ENCODE measurements around the gene NPAS3. TPM values are rescaled to one million over a fixed set of nuclear protein-coding genes. Genes with fewer than 3 reads are reported as not detected.

The NPAS3 gene
- total and polyA plus RNA-seq, 5 donors from 2014 or later = not detected

DNA sequence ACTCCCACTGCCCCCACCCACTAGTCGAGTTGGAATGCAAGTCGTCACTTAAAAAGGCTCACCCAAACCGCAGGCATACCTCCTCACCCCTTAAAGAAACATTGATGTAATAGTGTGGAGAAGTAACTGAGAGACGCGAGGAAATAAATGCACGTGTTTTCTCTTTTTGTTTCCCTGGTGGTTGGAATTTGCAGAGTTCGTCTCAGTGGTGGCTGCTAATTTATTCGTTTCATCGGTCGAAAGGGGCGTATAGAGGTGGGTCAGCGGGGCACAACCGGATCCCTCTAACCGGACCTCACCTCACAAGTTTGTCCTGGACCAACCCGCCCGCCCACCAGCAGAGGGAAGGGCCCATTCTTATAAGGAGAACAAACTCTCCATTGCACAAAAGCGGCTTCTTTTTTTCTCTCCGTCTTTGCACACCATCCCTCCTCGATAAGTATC is 5.0 kb upstream of the NPAS3 start:
- no peak overlapping the region for H3K27ac Mint-ChIP-seq
- H3K27me3 ChIP-seq (ENCODE audit: control insufficient read depth, insufficient read depth, low read length) = peaks cover 25% of the 10 kb centered on the region

DNA sequence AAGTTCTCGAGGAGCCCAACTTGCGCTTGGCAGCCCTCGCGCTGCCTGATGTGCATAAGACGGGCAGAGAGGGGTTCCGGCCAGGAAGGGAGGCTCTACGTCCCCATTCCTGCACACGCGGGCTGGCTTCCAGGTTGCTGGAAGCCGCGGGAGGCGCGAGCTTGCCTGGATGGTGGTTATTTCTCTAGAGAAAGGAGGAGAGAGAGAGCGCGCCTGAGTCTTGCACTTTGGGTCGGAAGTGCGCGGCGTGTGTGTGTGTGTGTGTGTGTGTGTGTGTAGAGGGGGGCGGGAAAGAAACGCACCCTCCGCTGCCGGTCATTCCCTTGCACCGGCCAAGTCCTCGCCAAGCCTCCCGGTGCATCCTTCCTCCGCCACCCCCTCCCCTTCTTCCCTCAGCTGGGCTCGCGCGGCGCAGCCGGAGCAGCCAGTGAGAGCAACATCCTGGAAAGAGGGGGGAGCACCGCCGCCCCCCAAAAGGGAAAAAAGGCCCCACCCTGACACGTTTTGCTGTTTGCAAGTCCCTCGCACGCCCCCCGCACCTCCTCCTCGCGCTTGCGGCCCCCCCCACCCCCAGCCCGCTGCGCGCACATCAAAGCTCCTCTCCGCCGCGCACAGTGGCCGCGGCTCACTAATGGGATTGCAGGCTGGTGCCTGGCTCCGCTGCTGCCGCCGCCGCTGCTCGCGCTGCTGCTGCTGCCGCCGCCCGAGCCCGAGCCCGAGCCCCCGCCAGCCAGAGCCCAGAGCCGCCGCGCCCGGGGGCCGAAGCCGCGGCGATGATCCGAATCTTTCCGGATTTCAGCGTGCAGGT is 4.4 kb upstream of the NPAS3 start:
- H3K27ac Mint-ChIP-seq = no peak overlapping the region
- Histone ChIP-seq H3K36me3 (ENCODE audit: control insufficient read depth, insufficient read depth, low read length) (no peaks in the 10 kb centered on the region), H3K4me1 (ENCODE audit: control insufficient read depth, insufficient read depth, low read length, poor library complexity, severe bottlenecking) (peaks cover 3% of the 10 kb centered on the region), H3K4me3 (ENCODE audit: low read depth, low read length) (no peak overlapping the region), H3K27me3 (ENCODE audit: control insufficient read depth, insufficient read depth, low read length) (peaks cover 25% of the 10 kb centered on the region), H3K9me3 (ENCODE audit: control insufficient read depth in 2 of 2, low read length in 2 of 2) (peaks cover 0 to 4% of the 10 kb centered on the region in 2 experiments), H3K27ac (ENCODE audit: insufficient read depth, low read length, poor library complexity, severe bottlenecking) (no peak overlapping the region)
- DNase-seq (no peak), ATAC-seq (ENCODE audit: low read depth in 2 of 2) (no peak)
- H3K9me3 Mint-ChIP-seq = peaks cover 0 to 15% (median 0%) of the 10 kb centered on the region in 7 donors
- H3K27me3 Mint-ChIP-seq = peaks cover 71% of the 10 kb centered on the region
- H3K4me3 Mint-ChIP-seq = peak overlapping the region in 2 of 4 donors; percentile 19 to 54
- H3K36me3 Mint-ChIP-seq = no peaks in the 10 kb centered on the region
- peaks cover 0 to 11% (median 0%) of the 10 kb centered on the region in 4 donors for H3K4me1 Mint-ChIP-seq

More for the DNA sequence above, 5.0 kb upstream of the NPAS3 start:
- peaks cover 0 to 11% (median 0%) of the 10 kb centered on the region in 4 donors for H3K4me1 Mint-ChIP-seq
- H3K36me3 Mint-ChIP-seq = no peaks in the 10 kb centered on the region
- no peak for DNase-seq
- H3K4me3 Mint-ChIP-seq = peak overlapping the region in 3 of 4 donors; percentile 19 to 54 (median 39)
- Histone ChIP-seq H3K4me3 (ENCODE audit: low read depth, low read length) (no peak overlapping the region), H3K27ac (ENCODE audit: insufficient read depth, low read length, poor library complexity, severe bottlenecking) (no peak overlapping the region), H3K36me3 (ENCODE audit: control insufficient read depth, insufficient read depth, low read length) (no peaks in the 10 kb centered on the region), H3K4me1 (ENCODE audit: control insufficient read depth, insufficient read depth, low read length, poor library complexity, severe bottlenecking) (peaks cover 3% of the 10 kb centered on the region), H3K9me3 (ENCODE audit: control insufficient read depth in 2 of 2, low read length in 2 of 2) (peaks cover 0 to 4% of the 10 kb centered on the region in 2 experiments)
- H3K27me3 Mint-ChIP-seq = peaks cover 70% of the 10 kb centered on the region
- ATAC-seq (ENCODE audit: low read depth in 2 of 2) = no peak
- peaks cover 0 to 15% (median 0%) of the 10 kb centered on the region in 7 donors for H3K9me3 Mint-ChIP-seq

GRCh38 chr14:32934881-32935633 is 3.6 kb upstream of the NPAS3 start:
- no peaks in the 10 kb centered on the region for H3K36me3 Mint-ChIP-seq
- H3K27ac Mint-ChIP-seq = no peak overlapping the region
- Histone ChIP-seq H3K27me3 (ENCODE audit: control insufficient read depth, insufficient read depth, low read length) (peaks cover 25% of the 10 kb centered on the region), H3K36me3 (ENCODE audit: control insufficient read depth, insufficient read depth, low read length) (no peaks in the 10 kb centered on the region), H3K9me3 (ENCODE audit: control insufficient read depth in 2 of 2, low read length in 2 of 2) (peaks cover 0 to 4% of the 10 kb centered on the region in 2 experiments), H3K4me1 (ENCODE audit: control insufficient read depth, insufficient read depth, low read length, poor library complexity, severe bottlenecking) (peaks cover 3% of the 10 kb centered on the region), H3K4me3 (ENCODE audit: low read depth, low read length) (no peak overlapping the region), H3K27ac (ENCODE audit: insufficient read depth, low read length, poor library complexity, severe bottlenecking) (no peak overlapping the region)
- H3K4me1 Mint-ChIP-seq = peaks cover 0 to 16% (median 3%) of the 10 kb centered on the region in 4 donors
- peaks cover 75% of the 10 kb centered on the region for H3K27me3 Mint-ChIP-seq
- DNase-seq (no peak), ATAC-seq (ENCODE audit: low read depth in 2 of 2) (no peak)
- peak overlapping the region in 2 of 4 donors; percentile 1 to 5 for H3K4me3 Mint-ChIP-seq
- peaks cover 0 to 16% (median 0%) of the 10 kb centered on the region in 7 donors for H3K9me3 Mint-ChIP-seq

DNA sequence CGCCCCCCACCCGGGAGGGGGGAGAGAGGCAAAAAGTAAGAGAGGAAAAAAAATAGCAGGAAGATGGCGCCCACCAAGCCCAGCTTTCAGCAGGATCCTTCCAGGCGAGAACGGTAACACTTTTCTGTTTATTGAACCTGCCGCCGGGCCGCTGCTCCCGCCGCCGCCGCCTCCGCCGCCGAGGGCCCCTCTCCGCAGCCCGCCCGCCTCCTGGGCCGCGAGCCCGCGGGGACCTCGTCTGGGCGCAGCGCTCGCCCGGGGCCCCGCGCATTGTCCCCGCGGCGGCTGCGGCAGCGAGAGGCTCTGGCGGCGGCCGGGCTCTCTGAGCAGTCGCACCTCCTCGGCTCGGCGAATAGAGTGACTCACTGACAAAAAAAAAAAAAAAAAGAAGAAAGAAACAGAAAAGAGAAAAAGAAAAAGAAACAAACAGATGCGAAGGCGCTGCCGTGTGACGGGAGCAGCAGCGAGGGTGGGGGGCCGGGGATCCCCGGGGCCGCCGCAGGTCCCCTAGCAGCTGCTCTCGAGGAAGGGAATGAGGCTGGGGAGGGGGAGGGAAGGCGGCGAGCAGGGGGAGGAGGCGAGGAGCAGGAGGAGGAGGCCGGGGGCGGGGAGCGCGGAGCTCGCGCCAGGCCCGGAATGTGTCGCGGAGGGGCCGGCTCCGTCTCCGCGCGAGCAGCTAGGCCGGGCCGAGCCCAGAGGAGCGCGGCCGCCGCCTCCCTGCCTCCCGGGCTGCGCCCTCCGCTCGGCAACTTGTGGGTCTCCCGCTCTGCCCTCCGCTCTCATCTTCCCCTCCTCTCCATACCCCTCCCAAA is 781 bp downstream of the NPAS3 start:
- DNase-seq (no peak), ATAC-seq (ENCODE audit: low read depth in 2 of 2) (peak in 1 of 2 donors; percentile 24)
- Mint-ChIP-seq H3K9me3 (peaks cover 0 to 5% (median 0%) of the 10 kb centered on the region in 7 donors), H3K4me1 (peaks cover 0 to 18% (median 5%) of the 10 kb centered on the region in 4 donors), H3K27ac (no peak overlapping the region), H3K36me3 (no peaks in the 10 kb centered on the region), H3K4me3 (peak overlapping the region; percentile 61 to 91 (median 82)), H3K27me3 (peaks cover 77% of the 10 kb centered on the region)
- H3K4me3 ChIP-seq (ENCODE audit: low read depth, low read length) = no peak overlapping the region
- peaks cover 3% of the 10 kb centered on the region for H3K4me1 ChIP-seq (ENCODE audit: control insufficient read depth, insufficient read depth, low read length, poor library complexity, severe bottlenecking)
- peaks cover 0 to 4% of the 10 kb centered on the region in 2 experiments for H3K9me3 ChIP-seq (ENCODE audit: control insufficient read depth in 2 of 2, low read length in 2 of 2)
- H3K27ac ChIP-seq (ENCODE audit: insufficient read depth, low read length, poor library complexity, severe bottlenecking) = no peak overlapping the region
- peaks cover 41% of the 10 kb centered on the region for H3K27me3 ChIP-seq (ENCODE audit: control insufficient read depth, insufficient read depth, low read length)
- no peaks in the 10 kb centered on the region for H3K36me3 ChIP-seq (ENCODE audit: control insufficient read depth, insufficient read depth, low read length)

GRCh38 chr14:32940066-32940651 is 1.5 kb downstream of the NPAS3 start:
- Mint-ChIP-seq H3K27ac (no peak overlapping the region), H3K4me1 (peaks cover 0 to 18% (median 5%) of the 10 kb centered on the region in 4 donors), H3K9me3 (peaks cover 0 to 5% (median 0%) of the 10 kb centered on the region in 7 donors), H3K27me3 (peaks cover 74% of the 10 kb centered on the region), H3K4me3 (peak overlapping the region; percentile 61 to 91 (median 78)), H3K36me3 (no peaks in the 10 kb centered on the region)
- peaks cover 3% of the 10 kb centered on the region for H3K4me1 ChIP-seq (ENCODE audit: control insufficient read depth, insufficient read depth, low read length, poor library complexity, severe bottlenecking)
- H3K27me3 ChIP-seq (ENCODE audit: control insufficient read depth, insufficient read depth, low read length) = peaks cover 41% of the 10 kb centered on the region
- DNase-seq (no peak), ATAC-seq (ENCODE audit: low read depth in 2 of 2) (no peak)
- H3K27ac ChIP-seq (ENCODE audit: insufficient read depth, low read length, poor library complexity, severe bottlenecking) = no peak overlapping the region
- H3K36me3 ChIP-seq (ENCODE audit: control insufficient read depth, insufficient read depth, low read length) = no peaks in the 10 kb centered on the region
- H3K4me3 ChIP-seq (ENCODE audit: low read depth, low read length) = no peak overlapping the region
- peaks cover 0 to 2% of the 10 kb centered on the region in 2 experiments for H3K9me3 ChIP-seq (ENCODE audit: control insufficient read depth in 2 of 2, low read length in 2 of 2)

DNA sequence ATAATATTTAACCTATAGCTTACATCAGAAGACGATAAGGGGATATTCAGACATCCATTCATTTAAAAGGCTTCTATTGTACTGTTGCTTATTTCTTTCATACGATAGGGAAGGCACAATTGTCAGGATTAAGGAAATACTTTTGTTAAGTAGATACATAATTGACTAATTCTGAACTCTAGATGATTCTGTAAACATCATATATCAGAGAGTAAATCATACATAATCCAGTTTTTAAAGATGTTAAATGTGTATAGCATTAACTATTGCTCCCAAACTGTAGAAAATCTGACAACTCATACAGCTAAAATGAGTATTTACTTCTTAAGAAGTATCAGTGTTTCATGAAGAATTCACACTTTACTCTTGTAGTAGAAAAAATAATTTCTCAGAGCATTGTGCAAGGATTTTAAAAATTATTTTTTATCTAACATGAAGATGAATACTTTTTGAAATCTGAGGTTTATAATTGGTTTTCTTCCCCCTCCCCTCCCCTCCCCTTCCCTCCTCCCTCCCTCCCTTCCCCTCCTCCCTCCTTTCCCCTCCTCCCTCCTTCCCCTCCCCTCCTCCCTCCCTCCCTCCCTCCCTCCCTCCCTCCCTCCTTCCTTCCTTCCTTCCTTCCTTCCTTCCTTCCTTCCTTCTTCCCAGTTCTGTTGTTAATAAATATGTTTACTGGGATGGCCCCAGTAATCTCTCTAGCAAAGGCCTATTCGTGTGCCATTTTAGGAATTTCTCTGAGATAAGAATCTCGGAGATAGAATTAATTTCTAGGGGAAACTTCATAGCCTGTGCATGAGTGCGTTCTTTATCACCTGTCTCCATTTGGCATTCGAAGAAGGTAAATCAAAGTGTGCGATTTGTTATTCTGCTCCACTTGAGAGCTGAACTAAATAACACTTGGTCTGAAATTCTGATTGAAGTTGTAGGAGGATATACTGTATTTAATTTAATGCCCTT is 2.3 kb downstream of the NPAS3 start:
- H3K9me3 Mint-ChIP-seq = peaks cover 0 to 5% (median 0%) of the 10 kb centered on the region in 7 donors
- no peaks in the 10 kb centered on the region for H3K36me3 ChIP-seq (ENCODE audit: control insufficient read depth, insufficient read depth, low read length)
- H3K4me3 Mint-ChIP-seq = peak overlapping the region in 3 of 4 donors; percentile 61 to 91 (median 79)
- peaks cover 65% of the 10 kb centered on the region for H3K27me3 Mint-ChIP-seq
- ATAC-seq (ENCODE audit: low read depth in 2 of 2) (no peak), DNase-seq (no peak)
- peaks cover 33% of the 10 kb centered on the region for H3K27me3 ChIP-seq (ENCODE audit: control insufficient read depth, insufficient read depth, low read length)
- H3K4me3 ChIP-seq (ENCODE audit: low read depth, low read length) = no peak overlapping the region
- H3K27ac Mint-ChIP-seq = no peak overlapping the region
- H3K36me3 Mint-ChIP-seq = no peaks in the 10 kb centered on the region
- no peaks in the 10 kb centered on the region for H3K9me3 ChIP-seq (ENCODE audit: control insufficient read depth in 2 of 2, low read length in 2 of 2)
- peaks cover 0 to 18% (median 5%) of the 10 kb centered on the region in 4 donors for H3K4me1 Mint-ChIP-seq
- H3K27ac ChIP-seq (ENCODE audit: insufficient read depth, low read length, poor library complexity, severe bottlenecking) = no peak overlapping the region
- peaks cover 3% of the 10 kb centered on the region for H3K4me1 ChIP-seq (ENCODE audit: control insufficient read depth, insufficient read depth, low read length, poor library complexity, severe bottlenecking)

Measured in CD4-positive, CD25-positive, alpha-beta regulatory T cell (primary cell).